HG02970 (cell line): Measurements from ENCODE around the gene TKTL1.

Experiments used
- ATAC-seq: cut with Tn5 transposase; IDR thresholded peaks from one replicate; pipeline ENCODE4 v1.9.1; 2021; ENCODE audit warnings: mild to moderate bottlenecking, moderate library complexity, moderate number of reproducible peaks; ENCODE audit not compliant: unreplicated experiment, low FRiP score

TKTL1 gene

DNA sequence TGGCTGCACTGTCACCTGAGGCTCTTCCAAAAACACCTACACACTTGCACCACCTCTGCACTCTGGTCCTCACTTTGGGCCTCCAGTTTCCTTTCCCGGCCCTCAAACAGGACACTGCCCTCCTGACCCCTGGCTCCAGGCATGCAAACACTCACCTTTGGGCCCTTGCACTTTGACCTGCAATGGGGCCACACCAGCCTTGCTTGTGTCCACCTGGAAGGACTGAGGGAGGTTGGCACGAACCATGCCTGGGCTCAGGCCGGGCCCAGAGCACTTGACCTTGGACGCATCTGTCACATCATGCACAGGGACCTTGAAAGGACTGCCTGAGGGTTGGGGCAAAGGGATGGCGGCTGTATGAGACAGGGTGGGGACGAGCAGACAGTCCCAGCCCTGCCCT is 63.2 kb downstream of the TKTL1 start:
- no peak for ATAC-seq

DNA sequence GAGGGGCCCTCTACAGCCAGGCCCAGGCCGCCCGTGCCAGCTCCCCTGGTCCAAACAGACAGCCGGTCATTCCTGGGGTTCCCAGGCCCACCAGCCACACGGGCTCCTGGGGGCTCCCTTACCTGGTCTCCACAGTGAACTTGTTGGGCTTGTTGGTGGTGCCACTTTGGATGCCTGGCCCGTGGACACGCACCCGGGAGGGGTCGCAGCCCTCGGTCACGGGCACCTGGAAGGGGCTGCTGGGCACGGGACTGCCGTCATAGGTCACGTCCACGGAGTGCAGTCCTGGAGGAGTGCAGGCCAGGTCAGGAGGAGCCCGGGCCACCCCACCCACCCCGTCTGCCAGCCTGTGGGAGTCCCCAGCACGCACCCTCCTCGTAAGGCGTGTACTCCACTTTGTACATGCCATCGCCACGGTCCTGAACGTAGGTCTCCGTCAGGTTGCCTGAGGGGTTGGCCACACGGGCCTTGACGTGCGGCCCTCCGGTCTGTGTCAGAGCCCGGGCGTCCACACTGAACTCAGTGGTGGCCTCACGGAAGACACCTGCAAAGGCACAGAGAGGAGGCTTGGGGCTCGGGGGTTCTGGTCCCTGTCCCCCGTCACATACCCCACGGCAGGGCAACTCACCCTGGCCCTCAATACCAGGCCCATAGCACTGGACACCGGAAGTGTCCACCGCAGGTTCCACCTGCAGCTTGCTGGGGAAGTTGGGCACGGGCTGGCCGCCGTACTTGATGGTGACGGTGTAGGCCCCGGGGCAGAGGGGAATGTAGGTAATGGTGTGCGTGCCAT is 64.0 kb downstream of the TKTL1 start:
- no peak for ATAC-seq

GRCh38 chrX:154360155-154360713 is 64.6 kb downstream of the TKTL1 start:
- ATAC-seq: no peak

- no peak for ATAC-seq
These were observed 66.6 kb downstream of the TKTL1 start for GRCh38 chrX:154362085-154362742.

- ATAC-seq: no peak
These were observed 68.3 kb downstream of the TKTL1 start for GRCh38 chrX:154363706-154364439.

GRCh38 chrX:154365052-154365600 is 69.5 kb downstream of the TKTL1 start:
- no peak for ATAC-seq

GRCh38 chrX:154365997-154366665 is 70.5 kb downstream of the TKTL1 start:
- ATAC-seq: no peak

GRCh38 chrX:154366666-154367055 is 71.1 kb downstream of the TKTL1 start:
- no peak for ATAC-seq

- ATAC-seq: no peak
These were observed 72.1 kb downstream of the TKTL1 start for GRCh38 chrX:154367474-154368308.

DNA sequence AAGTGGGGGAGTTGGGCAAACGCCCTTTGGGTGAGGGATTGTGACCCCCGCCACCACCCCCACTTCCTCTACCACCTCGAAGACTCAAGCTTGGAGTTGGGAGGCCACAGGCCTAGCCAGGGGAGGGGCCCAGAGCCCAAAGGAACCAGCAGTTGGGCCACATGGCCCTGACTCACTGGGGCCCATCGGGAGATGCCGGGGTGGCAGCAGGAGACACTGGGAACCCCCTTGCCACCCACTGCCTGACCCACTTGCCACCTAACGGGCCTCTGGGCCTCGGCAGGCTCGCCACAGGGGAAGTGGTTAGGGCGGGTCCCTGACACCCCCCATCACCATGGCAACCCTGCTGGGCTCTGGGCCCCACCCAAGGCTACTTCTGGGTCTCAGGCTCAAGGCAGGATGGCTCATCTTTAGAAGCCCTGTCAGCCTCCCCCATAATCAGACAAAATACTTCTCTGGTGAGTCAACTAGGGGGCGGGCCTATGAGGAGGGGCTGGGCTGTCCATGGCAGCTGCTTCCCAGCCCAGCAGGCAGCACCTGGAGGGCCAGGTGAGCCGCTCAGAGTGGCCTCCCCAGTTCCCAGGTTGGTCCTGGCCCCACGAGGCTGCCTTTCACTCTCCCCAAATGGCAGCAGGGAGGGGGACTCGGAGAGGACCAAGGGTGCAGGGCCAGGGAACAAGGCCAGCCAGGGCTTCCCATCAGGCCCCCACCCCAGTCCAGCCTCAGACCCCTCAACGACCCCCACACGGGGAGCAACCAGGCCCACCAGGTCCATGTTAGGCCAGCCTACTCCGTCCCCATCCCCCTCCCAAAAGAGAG is 73.2 kb downstream of the TKTL1 start:
- no peak for ATAC-seq

- no peak for ATAC-seq
These were observed 74.1 kb downstream of the TKTL1 start for GRCh38 chrX:154369449-154370299.

GRCh38 chrX:154370300-154371016 is 74.9 kb downstream of the TKTL1 start:
- ATAC-seq: peak; percentile 2

DNA sequence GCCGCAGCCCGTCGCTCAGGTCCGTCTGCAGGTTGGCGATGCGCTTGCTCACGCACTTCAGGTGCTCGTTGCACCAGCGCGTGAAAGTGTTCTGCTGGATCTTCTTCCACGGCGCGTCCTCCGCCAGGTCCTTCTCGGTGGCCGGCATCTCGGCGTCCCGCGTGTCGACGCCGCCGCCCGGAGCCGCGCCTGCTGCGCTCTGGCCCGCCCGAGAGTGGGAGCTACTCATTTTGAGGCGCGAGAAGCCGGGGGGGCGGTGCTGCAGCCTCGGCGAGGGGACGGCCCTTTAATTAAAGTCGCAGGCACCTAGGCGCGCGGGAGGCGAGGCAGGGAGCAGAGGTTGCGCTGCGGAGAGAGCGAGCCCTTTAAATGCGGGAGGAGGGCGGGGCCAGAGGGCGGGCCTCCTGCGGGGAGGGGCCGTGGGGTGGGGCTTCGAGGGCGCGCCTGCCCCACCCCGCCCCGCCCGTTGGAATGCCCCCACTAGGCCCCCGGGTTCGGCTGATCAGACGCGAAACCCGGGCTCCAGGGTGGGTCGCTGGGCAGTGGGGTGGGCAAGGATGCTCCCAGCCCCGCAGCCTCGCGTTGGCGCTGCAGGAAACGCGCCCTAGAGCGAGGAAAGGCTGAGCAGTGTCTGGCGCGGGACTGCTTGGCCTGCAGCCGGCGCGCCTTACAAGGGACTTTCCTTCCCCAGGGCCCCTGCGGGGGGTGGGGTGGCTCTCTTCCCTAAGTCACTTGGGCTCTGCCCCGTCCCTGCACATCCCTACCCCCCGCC is 75.6 kb downstream of the TKTL1 start:
- ATAC-seq: peak; percentile 45

- no peak for ATAC-seq
These were observed 76.2 kb downstream of the TKTL1 start for GRCh38 chrX:154371789-154372300.

GRCh38 chrX:154372612-154373022 is 77.0 kb downstream of the TKTL1 start:
- ATAC-seq: no peak
